Activated CD8-positive, alpha-beta T cell treated with anti-CD3 and anti-CD28 coated beads, Interleukin-2, amount 10 ng/mL, durations not matched to agents 7 days and 5 days (primary cell): ENCODE results near the gene RAET1E. TPM values are rescaled to one million over a fixed set of nuclear protein-coding genes. Genes with fewer than 3 reads are reported as not detected.
"Not testable (repeated sequence)": the region's sequence is repeated elsewhere in the genome, so short reads cannot be mapped to it uniquely, and the experiment has no call there.

Experiments
- ATAC-seq: fragments of 150-1000 bp; cut with Tn5 transposase; one replicate; pipeline ENCODE4 v1.10.0; 2021; ENCODE audit warnings: moderate library complexity
- CTCF ChIA-PET: fragments of 350-600 bp; sonication (Branson Sonifier 250); formaldehyde crosslinking; loops from one replicate; lab custom pipeline; 2021; ENCODE audit warnings: antibody characterized with exemption; lab: Charles Lee
- POLR2A ChIA-PET: fragments of 350-600 bp; sonication (Branson Sonifier 250); formaldehyde crosslinking; loops from one replicate; lab custom pipeline; 2021; ENCODE audit warnings: antibody characterized with exemption; lab: Charles Lee
- DNase-seq: peaks from one replicate; pipeline ENCODE4 v3.0.0-alpha.2; 2020
- H3K27ac Mint-ChIP-seq: one replicate; pipeline ENCODE4 v1.8.0; 2021; ENCODE audit warnings: mild to moderate bottlenecking, mixed read lengths
- H3K27me3 Mint-ChIP-seq: one replicate; pipeline ENCODE4 v1.8.0; 2021; ENCODE audit warnings: low read depth, mixed read lengths
- H3K36me3 Mint-ChIP-seq: one replicate; pipeline ENCODE4 v1.8.0; 2021; ENCODE audit warnings: low read depth, mixed read lengths
- H3K4me1 Mint-ChIP-seq: one replicate; pipeline ENCODE4 v1.8.0; 2021; ENCODE audit warnings: low read depth, mixed read lengths
- H3K4me3 Mint-ChIP-seq: one replicate; pipeline ENCODE4 v1.8.0; 2021; ENCODE audit warnings: mild to moderate bottlenecking, mixed read lengths
- H3K9me3 Mint-ChIP-seq: one replicate; pipeline ENCODE4 v1.8.0; 2022; ENCODE audit warnings: mixed read lengths; ENCODE audit not compliant: insufficient read depth
- total RNA-seq, 2 experiments: library from RNA; stranded (reverse); gene quantifications; one replicate each; pipeline ENCODE4 v1.2.3, GENCODE V29; 2021

RAET1E gene
- total RNA-seq, 2 experiments from 2014 or later, result not detected

GRCh38 chr6:149925974-149926777 lies 28.3 kb upstream of the RAET1E start:
- ATAC-seq (peak; percentile 75), DNase-seq (peak; percentile 82)
- CTCF ChIA-PET, result interaction anchor here (1.0 to 2.8 kb wide), 3 partner anchors 86 to 94 kb away, joined by 3 to 12 read pairs (median 3); no protein-coding TSS in a partner anchor

GRCh38 chr6:149925253-149925973 lies 27.5 kb upstream of the RAET1E start:
- Mint-ChIP-seq H3K27me3 (peaks cover 85% of the 10 kb centered on the region), H3K9me3 (no peaks in the 10 kb centered on the region), H3K4me3 (no peak overlapping the region), H3K4me1 (peaks cover 30% of the 10 kb centered on the region), H3K27ac (no peak overlapping the region), H3K36me3 (no peaks in the 10 kb centered on the region)
- POLR2A ChIA-PET, result interaction anchor here (1.0 kb wide), 1 partner anchor 48 kb away, joined by 3 read pairs; no protein-coding TSS in a partner anchor
- ATAC-seq (peak; percentile 16), DNase-seq (no peak)
- CTCF ChIA-PET, result interaction anchor here (0.9 to 2.8 kb wide), 3 partner anchors 85 to 93 kb away, joined by 3 to 12 read pairs (median 3); no protein-coding TSS in a partner anchor

More at GRCh38 chr6:149925974-149926777, 28.3 kb upstream of the RAET1E start:
- Mint-ChIP-seq H3K9me3 (no peaks in the 10 kb centered on the region), H3K36me3 (no peaks in the 10 kb centered on the region), H3K4me1 (peaks cover 30% of the 10 kb centered on the region), H3K27ac (no peak overlapping the region), H3K4me3 (peak overlapping the region; percentile 15), H3K27me3 (peaks cover 85% of the 10 kb centered on the region)
- POLR2A ChIA-PET, result no interaction called here

GRCh38 chr6:149924933-149925252 lies 27.0 kb upstream of the RAET1E start:
- Mint-ChIP-seq H3K9me3 (no peaks in the 10 kb centered on the region), H3K4me3 (no peak overlapping the region), H3K27me3 (peaks cover 84% of the 10 kb centered on the region), H3K36me3 (no peaks in the 10 kb centered on the region), H3K4me1 (peaks cover 30% of the 10 kb centered on the region), H3K27ac (no peak overlapping the region)
- ATAC-seq, result no peak
- ChIA-PET POLR2A (interaction anchor here (1.0 kb wide), 1 partner anchor 47 kb away, joined by 3 read pairs; no protein-coding TSS in a partner anchor), CTCF (interaction anchor here (0.8 to 2.8 kb wide), 4 partner anchors 11 to 92 kb away, joined by 3 to 12 read pairs (median 4); no protein-coding TSS in a partner anchor)
- no peak for DNase-seq

GRCh38 chr6:149924206-149924932 lies 26.5 kb upstream of the RAET1E start:
- H3K4me3 Mint-ChIP-seq, result no peak overlapping the region
- DNase-seq, result no peak

GRCh38 chr6:149923327-149923986 lies 25.5 kb upstream of the RAET1E start:
- DNase-seq (no peak), ATAC-seq (peak; percentile 24)
- Mint-ChIP-seq H3K4me3 (peak overlapping the region; percentile 71), H3K27ac (no peak overlapping the region), H3K27me3 (peaks cover 73% of the 10 kb centered on the region), H3K36me3 (no peaks in the 10 kb centered on the region), H3K4me1 (peaks cover 30% of the 10 kb centered on the region), H3K9me3 (no peaks in the 10 kb centered on the region)
- POLR2A ChIA-PET, result no interaction called here
- CTCF ChIA-PET, result interaction anchor here (0.6 to 2.8 kb wide), 6 partner anchors 57 to 91 kb away, joined by 3 to 12 read pairs (median 4); no protein-coding TSS in a partner anchor

More at GRCh38 chr6:149924206-149924932, 26.5 kb upstream of the RAET1E start:
- Mint-ChIP-seq H3K4me1 (peaks cover 30% of the 10 kb centered on the region), H3K36me3 (no peaks in the 10 kb centered on the region), H3K27ac (no peak overlapping the region), H3K9me3 (no peaks in the 10 kb centered on the region), H3K27me3 (peaks cover 79% of the 10 kb centered on the region)
- CTCF ChIA-PET, result interaction anchor here (0.6 to 2.8 kb wide), 8 partner anchors 10 to 92 kb away, joined by 3 to 12 read pairs (median 4); no protein-coding TSS in a partner anchor
- no peak for ATAC-seq
- POLR2A ChIA-PET, result interaction anchor here (1.0 kb wide), 1 partner anchor 47 kb away, joined by 3 read pairs; no protein-coding TSS in a partner anchor

GRCh38 chr6:149922642-149923326 lies 24.9 kb upstream of the RAET1E start, which contains the start of gene RAET1G:
Gene RAET1G (minus strand): TSS chr6:149923121. CDS start chr6:149923010, 111 bp downstream.
- ATAC-seq, result peak; percentile 93
- H3K27me3 Mint-ChIP-seq, result peaks cover 66% of the 10 kb centered on the region
- ChIA-PET POLR2A (no interaction called here), CTCF (interaction anchor here (2.8 kb wide), 1 partner anchor 82 kb away, joined by 12 read pairs; no protein-coding TSS in a partner anchor)
- peak; percentile 87 for DNase-seq
- H3K27ac Mint-ChIP-seq, result no peak within 1 kb of the TSS
- H3K4me1 Mint-ChIP-seq, result peaks cover 30% of the 10 kb centered on the region
- no peaks in the 10 kb centered on the region for H3K36me3 Mint-ChIP-seq
- no peaks in the 10 kb centered on the region for H3K9me3 Mint-ChIP-seq
- H3K4me3 Mint-ChIP-seq, result peak within 1 kb of the TSS; percentile 71

GRCh38 chr6:149922091-149922490 lies 24.2 kb upstream of the RAET1E start:
- POLR2A ChIA-PET, H3K36me3 Mint-ChIP-seq, H3K4me3 Mint-ChIP-seq, H3K27ac Mint-ChIP-seq, ATAC-seq, H3K9me3 Mint-ChIP-seq, DNase-seq, CTCF ChIA-PET: not testable (repeated sequence)
- H3K27me3 Mint-ChIP-seq, result peaks cover 59% of the 10 kb centered on the region
- H3K4me1 Mint-ChIP-seq, result peaks cover 30% of the 10 kb centered on the region

- no peaks in the 10 kb centered on the region for H3K36me3 Mint-ChIP-seq
- no peak overlapping the region for H3K27ac Mint-ChIP-seq
- no peak overlapping the region for H3K4me3 Mint-ChIP-seq
- CTCF ChIA-PET, result no interaction called here
- POLR2A ChIA-PET, result no interaction called here
- peaks cover 28% of the 10 kb centered on the region for H3K4me1 Mint-ChIP-seq
- no peak for ATAC-seq
- no peak for DNase-seq
- peaks cover 56% of the 10 kb centered on the region for H3K27me3 Mint-ChIP-seq
- H3K9me3 Mint-ChIP-seq, result no peaks in the 10 kb centered on the region
Measured at GRCh38 chr6:149921361-149921760, 23.4 kb upstream of the RAET1E start.

GRCh38 chr6:149919834-149920225 lies 21.9 kb upstream of the RAET1E start:
- ChIA-PET POLR2A (no interaction called here), CTCF (no interaction called here)
- no peak overlapping the region for H3K27ac Mint-ChIP-seq
- no peaks in the 10 kb centered on the region for H3K36me3 Mint-ChIP-seq
- DNase-seq (no peak), ATAC-seq (no peak)
- H3K27me3 Mint-ChIP-seq, result peaks cover 49% of the 10 kb centered on the region
- H3K4me1 Mint-ChIP-seq, result peaks cover 19% of the 10 kb centered on the region
- H3K4me3 Mint-ChIP-seq, result no peak overlapping the region
- H3K9me3 Mint-ChIP-seq, result no peaks in the 10 kb centered on the region

GRCh38 chr6:149919126-149919833 lies 21.4 kb upstream of the RAET1E start:
- H3K9me3 Mint-ChIP-seq, DNase-seq, H3K27ac Mint-ChIP-seq, POLR2A ChIA-PET, H3K4me3 Mint-ChIP-seq, ATAC-seq, H3K36me3 Mint-ChIP-seq: not testable (repeated sequence)
- peaks cover 18% of the 10 kb centered on the region for H3K4me1 Mint-ChIP-seq
- CTCF ChIA-PET, result interaction anchor here (0.6 kb wide), 1 partner anchor 989 kb away, joined by 3 read pairs; no protein-coding TSS in a partner anchor
- H3K27me3 Mint-ChIP-seq, result peaks cover 46% of the 10 kb centered on the region
